Glomerular endothelial cell (primary cell): ENCODE measurements around the gene LXN. TPM values are rescaled to one million over a fixed set of nuclear protein-coding genes. Genes with fewer than 3 reads are reported as not detected.

Experiments used
- DNase-seq: peaks from one replicate; pipeline ENCODE4 v3.0.0-alpha.2; 2011; ENCODE audit warnings: low read depth, low spot score; ENCODE audit errors: extremely low read depth
- total RNA-seq: library from RNA; depleted of rRNA; stranded (reverse); fragments of >200 nt; gene quantifications from 2 replicates; pipeline ENCODE4 v1.2.3, GENCODE V29; 2015

LXN gene
- total RNA-seq, 1 donor from 2014 or later: 121 TPM

DNA sequence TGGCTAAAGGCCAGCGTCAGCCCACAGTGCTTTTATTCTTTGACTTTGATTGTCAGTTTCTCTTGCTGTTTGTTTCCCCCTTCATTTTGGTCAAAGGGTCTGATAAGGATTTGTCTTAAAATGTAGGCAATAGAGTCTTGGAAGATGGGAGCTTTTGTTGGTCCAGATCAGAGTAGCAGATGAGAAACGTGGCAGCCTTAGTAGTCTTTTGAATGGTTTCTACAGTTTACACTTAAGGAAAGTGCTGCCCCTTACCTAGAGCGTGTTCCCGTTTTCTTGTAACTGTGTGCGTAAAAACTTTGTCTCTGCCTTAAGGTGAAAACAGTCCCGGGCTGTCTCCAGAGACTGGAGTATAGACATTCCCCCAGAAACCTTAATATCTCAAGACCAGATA is 630 bp downstream of the LXN start:
- no peak for DNase-seq

DNA sequence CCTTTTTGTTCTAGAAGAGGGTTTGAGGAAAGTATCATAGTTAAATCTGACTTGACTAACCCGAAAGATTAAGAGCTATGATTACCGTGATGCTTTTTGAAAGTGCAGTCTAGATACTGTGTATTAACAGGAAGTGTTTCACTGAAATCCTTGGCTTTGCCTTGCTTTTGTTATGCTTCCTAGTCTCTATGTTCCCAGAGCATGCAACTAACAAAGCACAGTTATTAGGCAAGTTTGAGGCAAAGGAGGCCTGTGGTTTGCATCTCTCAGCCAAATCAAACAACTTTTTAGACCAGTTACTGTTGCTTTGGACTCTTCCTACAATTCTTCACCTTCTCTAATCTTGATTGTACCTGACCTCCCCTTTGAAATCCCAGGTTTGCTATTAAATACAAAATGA is 3.9 kb downstream of the LXN start:
- no peak for DNase-seq

DNA sequence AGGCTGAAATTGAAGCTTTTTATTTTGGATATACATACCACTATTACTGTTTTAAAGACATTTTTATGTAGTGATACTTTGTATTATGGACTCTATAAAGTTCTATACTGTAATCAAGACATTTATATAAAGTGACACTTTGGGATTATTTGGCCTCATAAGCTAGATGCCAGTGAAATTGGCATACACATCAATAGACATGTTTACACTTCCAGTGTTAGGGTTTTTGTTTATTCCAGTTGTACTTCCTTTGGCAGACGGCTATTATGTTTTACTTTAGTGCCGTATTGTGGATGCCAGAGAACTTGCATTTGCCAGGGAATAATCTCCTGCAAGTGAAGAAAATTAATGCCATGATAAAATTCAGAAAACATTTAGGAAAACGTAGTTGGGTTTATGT is 6.0 kb downstream of the LXN start:
- DNase-seq: no peak

DNA sequence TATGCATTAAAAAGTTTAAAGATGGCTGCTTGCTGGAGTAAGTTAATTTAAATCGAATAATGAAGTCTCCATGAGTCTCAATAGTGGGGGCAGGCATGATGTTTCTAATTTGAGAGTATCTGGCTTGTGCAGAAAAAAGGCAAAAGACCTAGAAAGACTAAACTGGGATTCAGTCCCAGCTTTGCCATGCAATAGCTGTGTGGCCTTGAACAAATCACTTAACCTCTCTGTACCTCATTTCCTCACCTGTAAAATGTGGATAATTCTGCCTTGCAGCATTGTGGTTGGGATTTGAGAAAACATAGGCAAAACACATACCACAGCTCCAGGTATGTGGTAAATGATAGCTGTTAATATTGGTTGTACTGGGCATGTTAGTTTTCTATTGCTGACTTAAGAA is 8.6 kb downstream of the LXN start:
- no peak for DNase-seq

DNA sequence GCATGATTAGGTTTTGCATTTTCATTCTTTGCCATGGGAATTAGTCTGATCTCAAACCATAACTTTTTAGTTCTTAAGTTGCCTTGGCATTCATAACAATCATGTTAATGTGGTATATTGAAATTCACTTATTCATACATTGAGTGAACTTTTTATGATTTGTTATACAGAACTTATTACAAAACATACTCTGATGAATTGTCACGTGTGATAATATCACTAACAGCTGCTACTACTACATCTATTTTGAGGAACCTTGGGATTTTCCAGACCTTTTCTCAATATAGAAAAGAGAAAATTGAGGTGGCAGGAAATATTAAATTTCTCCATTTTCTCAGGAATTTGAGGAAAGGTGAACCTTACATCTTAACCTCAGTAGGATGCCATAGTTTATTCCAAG is 9.2 kb downstream of the LXN start:
- DNase-seq: no peak

DNA sequence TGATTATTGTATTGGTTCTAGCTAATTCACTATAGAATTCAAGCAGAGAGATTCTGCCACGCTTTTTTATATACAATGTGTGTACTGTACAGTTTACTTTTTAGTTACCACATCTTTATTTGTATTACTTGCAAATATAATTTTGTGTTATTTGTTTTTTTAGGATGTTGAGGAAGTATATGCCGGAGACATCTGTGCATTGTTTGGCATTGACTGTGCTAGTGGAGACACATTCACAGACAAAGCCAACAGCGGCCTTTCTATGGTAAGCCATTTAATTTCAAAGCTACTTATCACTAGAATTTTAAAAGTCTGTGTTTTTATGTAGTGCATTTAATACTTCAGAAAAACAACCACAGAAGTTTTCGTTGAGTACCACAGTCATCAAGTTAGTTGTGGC is 11.7 kb downstream of the LXN start:
- DNase-seq: no peak

DNA sequence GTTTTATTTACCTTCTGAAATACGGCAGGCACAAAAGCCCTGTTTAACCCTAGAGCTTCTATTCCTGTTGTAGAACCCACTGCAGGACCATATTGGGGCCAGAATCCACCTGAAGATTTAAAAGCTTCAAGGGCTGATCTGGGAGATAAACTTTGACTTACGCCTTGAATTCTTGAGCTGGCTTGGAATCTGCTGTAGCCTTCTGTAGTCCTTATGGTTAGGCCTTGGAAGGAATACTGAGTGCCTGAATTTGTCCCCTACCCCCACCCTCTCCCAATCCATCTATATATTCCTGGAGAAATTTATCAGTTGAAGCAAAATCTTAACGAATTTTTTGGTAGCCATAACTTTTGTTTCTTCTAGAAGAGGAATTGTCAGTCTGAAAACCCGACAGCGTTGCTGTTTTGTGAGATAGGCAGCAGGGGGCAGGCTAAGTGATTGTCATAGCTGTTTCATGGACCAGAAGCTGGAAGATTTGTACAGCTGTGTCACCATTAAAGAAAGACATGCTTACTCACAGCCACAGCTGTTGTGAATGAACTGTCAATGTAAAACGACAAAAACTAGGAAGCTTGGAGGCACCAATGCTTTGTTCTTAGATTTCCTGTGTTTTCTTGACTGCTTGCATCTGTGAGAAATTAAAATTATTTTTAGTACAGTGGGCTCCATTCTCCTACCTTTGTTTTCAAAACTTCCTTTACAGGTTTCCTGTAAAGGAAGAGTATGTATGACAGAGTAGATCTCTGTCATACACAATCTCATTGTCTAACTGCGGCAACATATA is 12.8 kb downstream of the LXN start:
- peak; percentile 91 for DNase-seq

DNA sequence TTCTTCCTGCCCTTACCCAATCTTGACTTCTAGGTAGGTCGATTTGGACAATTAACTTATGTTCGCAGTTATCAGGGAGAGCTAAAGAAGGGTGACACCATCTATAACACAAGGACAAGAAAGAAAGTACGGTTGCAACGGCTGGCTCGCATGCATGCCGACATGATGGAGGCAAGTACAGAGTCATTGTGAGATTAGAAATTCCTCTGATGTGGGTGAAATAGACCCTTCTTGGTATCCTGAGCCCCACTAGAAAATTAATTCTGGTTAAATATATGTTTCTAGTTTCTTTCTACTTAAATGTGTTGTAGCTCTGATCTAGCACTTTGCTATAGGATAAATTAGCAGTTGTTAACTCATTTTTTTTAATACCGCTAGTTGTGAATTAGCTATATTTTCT is 13.6 kb downstream of the LXN start:
- no peak for DNase-seq

DNA sequence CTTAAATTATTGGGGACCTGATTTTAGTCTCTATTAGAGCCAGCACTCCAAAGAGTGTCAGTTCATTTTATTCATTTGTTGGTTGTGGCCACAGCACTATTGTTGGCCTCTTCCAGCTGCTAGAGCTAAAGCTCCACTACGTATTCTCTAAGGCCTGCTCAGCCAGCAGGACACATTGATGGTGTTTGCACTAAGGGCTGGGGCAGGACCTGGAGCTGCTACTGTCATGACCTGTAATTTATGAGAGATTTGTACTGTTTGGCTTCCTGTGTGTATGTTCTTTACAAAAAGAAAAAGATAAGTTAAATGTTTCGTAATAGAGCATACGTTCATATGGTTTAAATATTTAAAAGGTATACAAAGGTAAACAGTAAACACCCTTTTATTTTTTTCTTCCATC is 20.0 kb downstream of the LXN start:
- DNase-seq: no peak

DNA sequence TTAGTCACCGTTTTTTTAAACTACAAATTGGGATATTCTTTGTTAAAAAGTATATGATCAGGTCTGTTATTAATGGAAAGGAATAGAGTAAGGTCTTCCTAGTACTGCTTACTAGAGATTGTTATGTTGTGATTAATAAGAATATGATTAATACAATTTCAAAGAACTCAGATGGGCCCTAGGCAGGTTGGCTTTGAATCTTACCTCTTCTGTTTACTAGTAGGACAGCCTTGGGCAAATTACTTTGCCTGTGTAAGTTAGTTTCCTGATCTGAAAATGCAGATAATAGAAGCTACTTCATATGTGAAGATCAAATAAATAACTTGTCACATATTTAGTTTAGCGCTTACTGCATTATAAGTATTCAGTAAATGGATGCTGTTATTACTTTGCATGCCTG is 21.3 kb downstream of the LXN start:
- no peak for DNase-seq

DNA sequence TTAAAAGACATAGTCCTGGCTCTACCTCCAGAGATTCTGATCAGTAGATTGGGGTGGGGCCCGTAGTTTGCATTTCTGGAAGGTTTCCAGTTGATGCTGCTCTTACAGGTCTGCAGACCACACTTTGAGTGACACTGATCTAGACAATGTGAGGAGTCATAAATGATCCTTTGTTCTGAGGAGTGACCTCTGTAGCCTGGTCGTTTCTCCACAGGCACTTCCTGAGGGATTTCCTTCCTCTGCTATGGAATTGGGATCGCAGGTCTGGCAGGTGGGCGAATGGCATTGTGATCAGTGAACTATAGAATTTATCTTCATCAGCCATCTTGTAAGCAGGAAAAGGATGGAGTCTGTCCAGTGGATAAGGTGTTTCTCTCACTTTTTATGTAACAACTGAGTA is 22.7 kb downstream of the LXN start:
- DNase-seq: no peak

DNA sequence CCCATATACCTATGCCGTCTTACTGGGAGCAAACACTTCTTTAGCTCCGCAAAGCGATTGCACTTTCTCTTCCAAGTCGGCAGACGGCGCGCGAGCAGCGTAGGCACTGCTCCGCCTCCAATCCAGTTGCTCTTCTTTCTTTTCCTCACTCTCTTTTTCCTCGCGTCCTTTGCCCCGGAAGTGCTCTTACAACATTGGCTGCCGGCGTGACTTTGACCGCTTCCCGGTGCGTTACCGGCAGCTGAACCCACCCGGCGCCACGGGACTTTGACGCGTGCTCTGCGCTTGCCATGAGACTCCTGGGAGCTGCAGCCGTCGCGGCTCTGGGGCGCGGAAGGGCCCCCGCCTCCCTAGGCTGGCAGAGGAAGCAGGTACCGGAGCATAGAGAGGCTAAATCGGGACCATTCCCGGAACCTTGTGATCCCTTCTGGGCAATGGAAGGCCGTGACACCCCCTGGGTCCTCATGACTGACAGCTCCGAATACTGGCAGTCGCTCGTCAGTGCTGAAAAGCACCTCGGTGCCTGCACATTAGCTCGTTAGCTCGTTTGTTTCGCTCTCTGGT is 28.0 kb downstream of the LXN start, which contains the start of gene GFM1:
TSS of gene GFM1 (plus strand) at position 183 of the 564 bp plus-strand sequence. CDS start at position 291, 108 bp downstream.
- no peak for DNase-seq

DNA sequence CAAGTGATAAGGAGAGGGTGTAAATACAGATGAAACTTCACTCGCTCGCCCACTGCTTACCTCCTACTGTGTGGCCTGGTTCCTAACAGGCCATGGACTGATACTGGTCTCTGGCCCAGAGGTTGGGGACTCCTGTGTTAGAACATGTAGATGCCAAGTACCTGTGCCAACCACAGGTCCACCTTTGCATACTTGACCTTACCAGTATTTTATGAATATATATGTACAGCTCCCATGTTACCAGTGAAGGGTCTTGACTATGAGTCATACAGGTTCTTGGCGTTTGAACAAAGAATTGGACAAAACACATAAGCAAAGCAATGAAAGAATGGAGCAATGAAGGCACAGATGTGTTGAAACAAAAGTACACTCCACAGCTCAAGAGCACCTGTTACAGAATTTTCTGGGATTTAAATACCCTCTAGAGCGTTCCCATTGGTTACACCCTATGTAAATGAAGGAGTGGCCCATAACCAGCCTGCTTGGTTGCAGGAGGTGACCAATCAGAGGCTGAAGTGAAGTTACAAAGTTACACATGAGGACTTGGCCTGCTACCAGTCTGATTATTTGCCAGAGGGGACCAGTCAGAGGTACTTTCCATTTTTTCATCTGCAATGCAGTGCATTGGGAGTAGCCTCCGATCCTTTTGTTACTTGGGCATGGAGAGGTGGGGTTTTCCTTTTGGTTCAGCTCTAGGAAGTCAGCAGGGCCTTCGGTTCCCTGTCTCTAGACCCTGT is 29.8 kb downstream of the LXN start:
- DNase-seq: no peak

DNA sequence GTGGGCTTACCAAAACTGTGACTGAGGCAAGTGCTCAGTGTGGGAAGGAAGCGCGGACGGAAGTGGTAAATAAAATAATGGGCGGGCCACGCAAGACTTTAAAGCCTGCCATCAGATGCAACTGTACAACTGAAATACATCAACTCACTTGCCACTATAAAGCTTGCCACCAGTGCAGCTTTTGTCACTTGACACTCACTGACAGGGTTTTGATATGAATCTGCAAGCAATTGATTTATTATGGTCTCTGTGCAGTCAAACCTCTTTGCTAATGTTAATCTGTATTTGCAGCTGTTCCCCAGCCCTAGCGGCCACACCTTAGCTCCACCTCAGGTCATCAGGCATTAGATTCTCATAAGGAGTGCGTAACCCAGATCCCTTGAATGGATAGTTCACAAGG is 30.4 kb downstream of the LXN start:
- no peak for DNase-seq

DNA sequence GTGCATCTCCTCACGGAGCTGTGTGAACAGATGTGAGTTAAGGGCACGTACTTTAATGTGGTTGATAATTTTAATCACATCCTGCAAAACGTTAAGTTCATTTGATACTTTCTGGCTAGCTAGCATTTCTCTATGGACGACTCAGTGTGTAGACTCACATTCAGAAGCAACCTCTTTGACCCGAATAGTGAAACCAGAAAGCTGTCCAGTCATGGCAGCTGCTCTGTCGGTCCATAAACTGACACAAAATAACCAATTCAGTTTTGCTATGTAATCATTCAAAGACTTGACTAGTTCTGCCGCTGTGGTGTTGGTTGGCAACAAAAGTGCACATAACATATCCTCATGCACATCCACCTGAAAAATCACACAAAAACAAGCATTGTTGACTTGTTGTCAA is 31.8 kb downstream of the LXN start:
- no peak for DNase-seq

DNA sequence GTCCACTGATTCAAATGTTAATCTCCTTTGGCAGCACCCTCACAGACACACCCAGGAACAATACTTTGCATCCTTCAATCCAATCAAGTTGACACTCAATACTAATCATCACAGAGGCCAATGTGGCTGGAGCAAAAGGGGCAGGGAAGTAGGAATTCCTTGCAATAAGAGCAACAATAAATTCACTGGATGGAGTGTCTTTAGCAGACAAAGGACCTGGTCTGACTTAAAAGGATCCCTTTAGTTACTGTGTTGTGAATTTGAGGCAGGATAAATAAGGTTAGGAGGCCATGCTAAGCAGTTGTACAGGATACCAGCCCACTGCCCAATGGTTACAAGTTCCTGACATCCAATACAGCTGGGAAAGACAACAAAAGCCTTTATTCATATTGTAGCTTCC is 40.5 kb downstream of the LXN start:
- DNase-seq: no peak

DNA sequence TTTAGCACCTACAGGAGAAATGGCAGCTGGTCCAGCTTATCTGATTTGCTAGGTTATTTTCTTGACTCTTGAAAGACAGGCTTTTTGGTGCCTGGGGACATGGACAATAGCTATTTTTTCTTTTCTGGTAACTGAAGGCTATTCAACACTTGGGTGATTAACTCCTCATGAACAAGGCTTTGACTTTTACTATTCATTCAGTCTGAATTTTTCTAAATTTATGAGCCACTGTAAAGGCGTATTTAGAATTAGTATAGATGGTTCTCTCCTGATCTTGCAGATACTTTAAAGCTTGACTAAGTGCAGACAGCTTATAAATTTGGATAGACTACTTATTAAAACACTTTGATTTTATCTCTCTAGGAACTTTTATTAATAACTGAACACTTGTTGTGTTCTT is 46.6 kb downstream of the LXN start:
- DNase-seq: no peak

DNA sequence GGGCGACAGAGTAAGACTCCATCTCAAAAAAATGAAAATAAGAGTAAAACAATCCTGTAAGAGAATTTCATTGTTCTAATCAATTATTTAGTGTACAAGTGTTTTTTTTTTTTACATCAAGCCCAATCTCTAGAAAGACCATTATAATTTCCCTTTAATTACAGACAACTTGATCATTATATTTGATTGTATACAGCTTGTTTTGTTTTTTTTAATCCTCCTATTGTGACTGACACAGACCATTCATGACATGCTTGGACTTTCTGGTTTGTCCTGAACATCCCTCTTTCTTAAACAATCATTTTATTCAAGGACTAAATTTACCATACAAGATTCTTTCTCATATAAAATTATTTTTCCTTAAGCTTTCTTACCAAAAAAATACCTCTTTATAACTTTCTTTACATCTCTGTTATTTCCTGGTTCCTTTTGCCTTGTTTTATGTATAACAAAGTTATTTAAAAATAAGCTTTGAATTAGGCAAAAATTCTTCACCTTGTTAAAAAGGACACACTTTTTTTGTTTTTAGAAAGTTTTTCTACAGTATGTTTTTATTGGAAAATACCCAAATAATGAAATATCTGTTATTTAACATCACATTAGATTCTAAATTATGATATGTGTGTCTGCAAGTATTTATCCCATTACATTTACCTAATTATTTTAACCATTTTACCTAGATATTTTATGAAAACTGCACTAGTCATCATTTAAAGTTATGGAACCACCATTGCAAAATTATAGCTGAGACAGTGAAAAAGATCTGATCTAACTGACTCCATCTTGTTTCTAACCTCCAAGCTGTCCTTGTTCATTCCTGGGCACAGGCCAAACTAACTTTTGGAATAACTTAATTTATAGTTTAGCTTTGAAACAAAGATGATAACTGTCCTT is 54.2 kb downstream of the LXN start:
- DNase-seq: no peak
